LNCaP clone FGC (cell line): ENCODE results near the gene VAT1L.

Experiments
- DNase-seq: peaks from one replicate; pipeline ENCODE4 v3.0.0-alpha.2; 2011; ENCODE audit warnings: low read depth
- H3K4me3 ChIP-seq: 2 replicates; pipeline ENCODE4 v1.5.1; 2011; ENCODE audit warnings: mild to moderate bottlenecking, low read depth, low read length, control low read depth
- CTCF ChIP-seq: IDR thresholded peaks from 2 replicates; pipeline ENCODE4 v1.5.1; 2012; ENCODE audit warnings: mild to moderate bottlenecking; ENCODE audit not compliant: control insufficient read depth, insufficient read depth; ENCODE audit errors: extremely low read depth

The VAT1L gene

GRCh38 chr16:77789085-77790008 lies 983 bp downstream of the VAT1L start:
- TF ChIP-seq CTCF: no peak
- no peak for DNase-seq
- no peak overlapping the region for H3K4me3 ChIP-seq

GRCh38 chr16:77790009-77790372 lies 1.6 kb downstream of the VAT1L start:
- no peak overlapping the region for H3K4me3 ChIP-seq
- no peak for TF ChIP-seq CTCF
- no peak for DNase-seq

- TF ChIP-seq CTCF: no peak
- DNase-seq: no peak
- no peak overlapping the region for H3K4me3 ChIP-seq
Measured at GRCh38 chr16:77790912-77791311, 2.5 kb downstream of the VAT1L start.

- H3K4me3 ChIP-seq: no peak overlapping the region
- TF ChIP-seq CTCF: no peak
- DNase-seq: no peak
Measured at GRCh38 chr16:77793417-77793816, 5.1 kb downstream of the VAT1L start.

- no peak for TF ChIP-seq CTCF
- no peak for DNase-seq
- H3K4me3 ChIP-seq: no peak overlapping the region
Measured at GRCh38 chr16:77794586-77794985, 6.2 kb downstream of the VAT1L start.

GRCh38 chr16:77801817-77802216 lies 13.5 kb downstream of the VAT1L start:
- no peak for DNase-seq

More at GRCh38 chr16:77801817-77802216, 13.5 kb downstream of the VAT1L start:
- H3K4me3 ChIP-seq: no peak overlapping the region
- no peak for TF ChIP-seq CTCF
